Hepatocyte (in vitro differentiated cells): ENCODE data around the gene PRKAR1B. TPM values are rescaled to one million over a fixed set of nuclear protein-coding genes. Genes with fewer than 3 reads are reported as not detected.

Experiments
- DNase-seq: peaks from one replicate; pipeline ENCODE4 v3.0.0-alpha.2; 2016; ENCODE audit warnings: low spot score
- H2AFZ ChIP-seq: fragments of 200-600 bp; sonication (generic); 2 replicates; pipeline ENCODE4 v1.6.0; 2016; ENCODE audit warnings: antibody characterized with exemption, mild to moderate bottlenecking
- H3K27ac ChIP-seq: fragments of 200-600 bp; sonication (generic); 2 replicates; pipeline ENCODE4 v1.5.1; 2016; ENCODE audit warnings: mild to moderate bottlenecking
- H3K27me3 ChIP-seq: fragments of 200-600 bp; sonication (generic); 2 replicates; pipeline ENCODE4 v1.6.1; 2016
- H3K36me3 ChIP-seq: fragments of 200-600 bp; sonication (generic); replicated peaks from 2 replicates; pipeline ENCODE4 v1.5.1; 2016; ENCODE audit warnings: low read depth; ENCODE audit not compliant: insufficient read depth
- H3K4me1 ChIP-seq: fragments of 200-600 bp; sonication (generic); 2 replicates; pipeline ENCODE4 v1.5.1; 2016; ENCODE audit warnings: mild to moderate bottlenecking, moderate library complexity; ENCODE audit not compliant: insufficient read depth
- H3K4me2 ChIP-seq: fragments of 200-600 bp; sonication (generic); 2 replicates; pipeline ENCODE4 v1.6.0; 2016
- H3K4me3 ChIP-seq: fragments of 200-600 bp; sonication (generic); 2 replicates; pipeline ENCODE4 v1.5.1; 2016; ENCODE audit warnings: mild to moderate bottlenecking
- H3K79me2 ChIP-seq: fragments of 200-600 bp; sonication (generic); 2 replicates; pipeline ENCODE4 v1.6.0; 2017; ENCODE audit warnings: mild to moderate bottlenecking
- H3K9me2 ChIP-seq: fragments of 200-600 bp; sonication (generic); replicated peaks from 2 replicates; pipeline ENCODE4 v1.6.0; 2017; ENCODE audit warnings: mild to moderate bottlenecking; ENCODE audit not compliant: insufficient read depth
- H3K9me3 ChIP-seq: fragments of 200-600 bp; sonication (generic); 2 replicates; pipeline ENCODE4 v1.5.1; 2016; ENCODE audit warnings: low read depth, mild to moderate bottlenecking
- H4K20me1 ChIP-seq: fragments of 200-600 bp; sonication (generic); 2 replicates; pipeline ENCODE4 v1.6.0; 2016; ENCODE audit warnings: mild to moderate bottlenecking; ENCODE audit not compliant: insufficient read depth, poor library complexity, severe bottlenecking
- EZH2 ChIP-seq: fragments of 200-600 bp; sonication (generic); IDR thresholded peaks from 2 replicates; pipeline ENCODE4 v1.6.1; 2016; ENCODE audit warnings: antibody characterized with exemption, mild to moderate bottlenecking, borderline replicate concordance
- EZH2phosphoT487 ChIP-seq: fragments of 200-600 bp; sonication (generic); IDR thresholded peaks from one replicate; pipeline ENCODE4 v1.6.1; 2018; ENCODE audit warnings: antibody characterized with exemption, mild to moderate bottlenecking, low read depth, moderate library complexity; ENCODE audit not compliant: unreplicated experiment, severe bottlenecking
- WGBS: methylation state at CpG from one replicate; pipeline ENCODE4 v1.1.6; 2016; ENCODE audit warnings: low lambda C conversion rate; ENCODE audit errors: missing lambda C conversion rate; 5-methylcytosine and 5-hydroxymethylcytosine counted together
- polyA plus RNA-seq: library from polyadenylated mRNA; unstranded; fragments of >200 nt; fragmentation: Nextera tagmentation; extraction: Ambion mirVana; gene quantifications from 2 replicates; pipeline ENCODE4 v1.2.1, GENCODE V29; 2016
- total RNA-seq: library from RNA; depleted of rRNA; stranded (reverse); fragments of >200 nt; gene quantifications from 2 replicates; pipeline ENCODE4 v1.2.3, GENCODE V29; 2014
- TF ChIP-seq, protein P1 (sequence below): fragments of 200-600 bp; sonication (generic); IDR thresholded peaks from 2 replicates; pipeline ENCODE4 v1.5.1; 2016; ENCODE audit warnings: antibody characterized with exemption, mild to moderate bottlenecking; ENCODE audit not compliant: poor library complexity

The PRKAR1B gene
- total and polyA plus RNA-seq, 2 experiments from 2014 or later, result 16.6 to 28.7 TPM

DNA sequence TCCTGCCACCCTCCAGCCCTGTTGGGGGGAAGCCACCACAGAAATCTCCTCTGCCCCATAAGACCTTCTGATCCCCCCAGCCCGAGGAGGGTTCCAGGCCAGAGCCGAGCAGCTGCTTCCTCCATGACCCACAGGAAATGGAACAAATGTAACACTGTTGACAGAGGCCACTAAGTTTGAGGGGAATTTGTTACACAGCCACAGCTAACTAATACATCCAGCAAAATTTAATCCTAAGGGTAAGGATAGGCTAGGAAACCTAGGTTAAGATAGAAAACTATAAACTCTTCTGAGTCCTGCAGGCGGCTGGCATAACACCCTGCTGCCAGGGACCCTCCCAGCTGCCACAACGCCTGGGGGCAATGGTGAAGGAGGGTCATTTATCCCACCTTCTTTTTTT lies 140.6 kb downstream of the PRKAR1B start:
- Histone ChIP-seq H3K4me3 (no peak overlapping the region), H3K27me3 (no peaks in the 10 kb centered on the region), H3K4me2 (no peak overlapping the region), H3K9me3 (no peaks in the 10 kb centered on the region), H4K20me1 (no peaks in the 10 kb centered on the region), H3K4me1 (peaks cover 5% of the 10 kb centered on the region), H3K27ac (no peak overlapping the region), H3K36me3 (no peaks in the 10 kb centered on the region), H3K79me2 (no peaks in the 10 kb centered on the region), H3K9me2 (no peaks in the 10 kb centered on the region), H2AFZ (no peak overlapping the region)
- 95% methylated on average over 4 of the region's 4 CpGs for WGBS
- TF ChIP-seq EZH2, result no peak
- TF ChIP-seq EZH2phosphoT487, result no peak
- TF ChIP-seq, protein P1, sequence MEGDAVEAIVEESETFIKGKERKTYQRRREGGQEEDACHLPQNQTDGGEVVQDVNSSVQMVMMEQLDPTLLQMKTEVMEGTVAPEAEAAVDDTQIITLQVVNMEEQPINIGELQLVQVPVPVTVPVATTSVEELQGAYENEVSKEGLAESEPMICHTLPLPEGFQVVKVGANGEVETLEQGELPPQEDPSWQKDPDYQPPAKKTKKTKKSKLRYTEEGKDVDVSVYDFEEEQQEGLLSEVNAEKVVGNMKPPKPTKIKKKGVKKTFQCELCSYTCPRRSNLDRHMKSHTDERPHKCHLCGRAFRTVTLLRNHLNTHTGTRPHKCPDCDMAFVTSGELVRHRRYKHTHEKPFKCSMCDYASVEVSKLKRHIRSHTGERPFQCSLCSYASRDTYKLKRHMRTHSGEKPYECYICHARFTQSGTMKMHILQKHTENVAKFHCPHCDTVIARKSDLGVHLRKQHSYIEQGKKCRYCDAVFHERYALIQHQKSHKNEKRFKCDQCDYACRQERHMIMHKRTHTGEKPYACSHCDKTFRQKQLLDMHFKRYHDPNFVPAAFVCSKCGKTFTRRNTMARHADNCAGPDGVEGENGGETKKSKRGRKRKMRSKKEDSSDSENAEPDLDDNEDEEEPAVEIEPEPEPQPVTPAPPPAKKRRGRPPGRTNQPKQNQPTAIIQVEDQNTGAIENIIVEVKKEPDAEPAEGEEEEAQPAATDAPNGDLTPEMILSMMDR, result no peak
- DNase-seq, result no peak

DNA sequence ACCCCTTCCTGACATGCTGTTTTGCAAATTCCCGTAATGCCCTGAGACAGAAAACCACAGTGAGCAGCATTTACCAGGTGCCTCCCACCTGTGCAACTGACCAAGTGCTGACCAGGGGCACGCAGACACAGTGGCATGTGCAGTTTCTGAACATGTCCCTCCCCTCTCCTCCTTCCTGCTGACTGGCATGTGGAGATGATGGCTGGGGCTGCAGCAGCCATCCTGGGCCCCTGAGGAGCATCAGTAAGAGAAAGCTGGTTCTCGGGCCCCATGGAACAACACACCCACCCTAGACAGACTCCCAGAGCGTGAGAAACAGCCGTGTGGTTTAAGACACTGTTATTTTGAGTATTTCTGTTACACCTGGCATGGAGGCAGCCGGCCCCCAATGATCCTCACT lies 141.2 kb downstream of the PRKAR1B start:
- H3K4me1 ChIP-seq, result peaks cover 5% of the 10 kb centered on the region
- no peaks in the 10 kb centered on the region for H3K9me2 ChIP-seq
- H3K36me3 ChIP-seq, result no peaks in the 10 kb centered on the region
- H3K4me3 ChIP-seq, result no peak overlapping the region
- no peak overlapping the region for H2AFZ ChIP-seq
- 84% methylated on average over 6 of the region's 6 CpGs for WGBS
- H3K27ac ChIP-seq, result no peak overlapping the region
- TF ChIP-seq EZH2 (no peak), EZH2phosphoT487 (no peak)
- TF ChIP-seq, protein P1, result no peak
- no peak for DNase-seq
- no peak overlapping the region for H3K4me2 ChIP-seq
- H3K27me3 ChIP-seq, result no peaks in the 10 kb centered on the region
- no peaks in the 10 kb centered on the region for H3K79me2 ChIP-seq
- H4K20me1 ChIP-seq, result no peaks in the 10 kb centered on the region
- H3K9me3 ChIP-seq, result no peaks in the 10 kb centered on the region

DNA sequence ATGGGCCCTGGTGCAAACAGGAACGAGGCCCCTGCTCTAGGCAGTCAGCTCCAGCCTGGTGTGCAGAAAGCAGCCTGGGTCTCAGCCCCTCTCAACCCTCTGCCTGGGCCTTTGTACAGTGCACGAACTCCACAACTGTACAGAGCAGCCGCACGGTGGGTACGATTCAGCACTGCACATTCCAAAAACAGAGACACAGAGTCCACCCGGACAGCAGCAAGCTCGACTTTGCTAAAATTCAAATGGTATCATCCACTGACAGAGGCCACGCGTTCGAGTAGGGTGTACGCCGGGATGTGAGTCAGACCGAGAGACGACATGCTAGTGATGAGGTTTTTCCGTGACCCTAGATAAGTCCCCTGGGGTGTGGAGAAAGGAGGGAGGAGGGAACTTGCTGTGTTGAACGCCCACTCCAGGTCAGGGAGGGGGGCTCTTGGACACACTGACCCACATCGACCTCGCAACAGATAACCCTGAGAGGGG lies 141.8 kb downstream of the PRKAR1B start:
- Histone ChIP-seq H3K79me2 (no peaks in the 10 kb centered on the region), H3K27ac (no peak overlapping the region), H3K4me3 (no peak overlapping the region), H4K20me1 (no peaks in the 10 kb centered on the region), H3K4me2 (no peak overlapping the region), H3K4me1 (peaks cover 5% of the 10 kb centered on the region), H2AFZ (no peak overlapping the region), H3K9me2 (no peaks in the 10 kb centered on the region), H3K27me3 (no peaks in the 10 kb centered on the region), H3K36me3 (no peaks in the 10 kb centered on the region), H3K9me3 (no peaks in the 10 kb centered on the region)
- DNase-seq, result no peak
- WGBS, result 97% methylated on average over 18 of the region's 18 CpGs
- TF ChIP-seq, protein P1, result no peak
- TF ChIP-seq EZH2phosphoT487, result no peak
- TF ChIP-seq EZH2, result no peak

DNA sequence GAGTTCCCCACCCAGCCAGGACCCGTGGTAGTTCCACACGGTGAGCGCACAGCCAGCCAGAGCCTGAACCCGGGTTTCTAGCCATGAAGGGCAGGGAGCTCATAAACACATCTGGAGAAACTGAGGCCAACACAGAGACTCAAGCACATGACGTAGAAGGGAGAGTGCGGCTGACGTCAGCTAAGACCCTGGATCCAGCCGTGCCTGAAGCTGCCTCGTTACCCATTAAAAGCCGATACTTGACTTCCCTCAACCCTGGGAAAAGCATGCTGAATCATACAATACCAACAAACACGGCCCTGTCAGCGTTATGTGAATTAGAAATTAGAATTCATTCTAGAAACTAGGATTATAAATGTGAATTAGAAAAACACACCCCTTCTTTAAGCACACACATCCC lies 142.3 kb downstream of the PRKAR1B start:
- H4K20me1 ChIP-seq, result no peaks in the 10 kb centered on the region

More for the DNA sequence above, 142.3 kb downstream of the PRKAR1B start:
- H3K27me3 ChIP-seq, result no peaks in the 10 kb centered on the region
- H3K4me1 ChIP-seq, result peaks cover 5% of the 10 kb centered on the region
- no peak overlapping the region for H3K4me2 ChIP-seq
- H3K79me2 ChIP-seq, result no peaks in the 10 kb centered on the region
- H3K9me3 ChIP-seq, result no peaks in the 10 kb centered on the region
- no peak for DNase-seq
- H3K27ac ChIP-seq, result no peak overlapping the region
- H3K9me2 ChIP-seq, result no peaks in the 10 kb centered on the region
- no peak overlapping the region for H2AFZ ChIP-seq
- WGBS, result 99% methylated on average over 12 of the region's 12 CpGs
- H3K36me3 ChIP-seq, result no peaks in the 10 kb centered on the region
- TF ChIP-seq, protein P1, result no peak
- no peak for TF ChIP-seq EZH2phosphoT487
- no peak for TF ChIP-seq EZH2
- no peak overlapping the region for H3K4me3 ChIP-seq
